Common myeloid progenitor, CD34-positive (primary cell): ENCODE measurements around the gene TBX2.

Source experiments
- CTCF ChIA-PET: fragments of 350-600 bp; sonication (Branson Sonifier 250); formaldehyde crosslinking; loops from one replicate; lab custom pipeline; 2021; ENCODE audit warnings: antibody characterized with exemption; lab: Charles Lee
- POLR2A ChIA-PET: fragments of 350-600 bp; sonication (Branson Sonifier 250); formaldehyde crosslinking; loops from one replicate; lab custom pipeline; 2021; ENCODE audit warnings: antibody characterized with exemption; lab: Charles Lee
- DNase-seq, 3 donors: peaks; one replicate each; pipeline versions ENCODE4 v3.0.0 to v3.0.0-alpha.2; 2013
- H3K27ac ChIP-seq, 2 experiments: 1 replicate in 1 of 2; 2 replicates in 1 of 2; pipeline ENCODE4 v1.7.0; 2013; ENCODE audit warnings: inconsistent platforms in 2 of 2, low read length in 2 of 2, mild to moderate bottlenecking in 2 of 2, low read depth in 1 of 2, moderate library complexity in 1 of 2; ENCODE audit not compliant: severe bottlenecking in 2 of 2, insufficient read depth in 1 of 2, poor library complexity in 1 of 2
- H3K27me3 ChIP-seq, 5 experiments: replicated peaks in 2 of 5; 1 replicate in 3 of 5; 2 replicates in 2 of 5; pipeline versions ENCODE4 v1.6.1 to v1.7.0; 2013; ENCODE audit warnings: low read length in 4 of 5, mild to moderate bottlenecking in 2 of 5, moderate library complexity in 2 of 5, inconsistent platforms in 1 of 5; ENCODE audit not compliant: insufficient read depth in 5 of 5, control insufficient read depth in 4 of 5
- H3K36me3 ChIP-seq, 4 experiments: 1 replicate in 2 of 4; 2 replicates in 2 of 4; pipeline versions ENCODE4 v1.6.1 to v1.7.0; 2013; ENCODE audit warnings: low read length in 3 of 4, control low read depth in 1 of 4, mild to moderate bottlenecking in 1 of 4; ENCODE audit not compliant: control insufficient read depth in 4 of 4, insufficient read depth in 4 of 4
- H3K4me1 ChIP-seq, 4 experiments: 1 replicate in 3 of 4; 2 replicates in 1 of 4; pipeline versions ENCODE4 v1.6.1 to v1.7.1; 2013; ENCODE audit warnings: low read length in 3 of 4, mild to moderate bottlenecking in 3 of 4, control low read depth in 1 of 4, inconsistent platforms in 1 of 4, moderate library complexity in 1 of 4; ENCODE audit not compliant: control insufficient read depth in 4 of 4, insufficient read depth in 4 of 4; ENCODE audit errors: control extremely low read depth in 1 of 4
- H3K4me3 ChIP-seq, 7 experiments: 1 replicate in 4 of 7; 2 replicates in 3 of 7; pipeline versions ENCODE4 v1.5.1 to v1.7.0; 2013; ENCODE audit warnings: mild to moderate bottlenecking in 7 of 7, low read length in 6 of 7, moderate library complexity in 6 of 7, inconsistent platforms in 2 of 7, low read depth in 2 of 7, control low read depth in 1 of 7; ENCODE audit not compliant: insufficient read depth in 4 of 7, control insufficient read depth in 1 of 7; ENCODE audit errors: extremely low read depth in 1 of 7
- H3K9me3 ChIP-seq, 5 experiments: 1 replicate in 4 of 5; 2 replicates in 1 of 5; pipeline versions ENCODE4 v1.6.1 to v1.7.1; 2013; ENCODE audit warnings: low read length in 4 of 5, mild to moderate bottlenecking in 2 of 5, inconsistent platforms in 1 of 5, low read depth in 1 of 5, moderate library complexity in 1 of 5; ENCODE audit not compliant: control insufficient read depth in 4 of 5, insufficient read depth in 2 of 5; ENCODE audit errors: control extremely low read depth in 1 of 5
- WGBS: methylation state at CpG from one replicate; pipeline ENCODE4 v1.1.5; 2013; ENCODE audit not compliant: insufficient coverage; 5-methylcytosine and 5-hydroxymethylcytosine counted together

The TBX2 gene

DNA sequence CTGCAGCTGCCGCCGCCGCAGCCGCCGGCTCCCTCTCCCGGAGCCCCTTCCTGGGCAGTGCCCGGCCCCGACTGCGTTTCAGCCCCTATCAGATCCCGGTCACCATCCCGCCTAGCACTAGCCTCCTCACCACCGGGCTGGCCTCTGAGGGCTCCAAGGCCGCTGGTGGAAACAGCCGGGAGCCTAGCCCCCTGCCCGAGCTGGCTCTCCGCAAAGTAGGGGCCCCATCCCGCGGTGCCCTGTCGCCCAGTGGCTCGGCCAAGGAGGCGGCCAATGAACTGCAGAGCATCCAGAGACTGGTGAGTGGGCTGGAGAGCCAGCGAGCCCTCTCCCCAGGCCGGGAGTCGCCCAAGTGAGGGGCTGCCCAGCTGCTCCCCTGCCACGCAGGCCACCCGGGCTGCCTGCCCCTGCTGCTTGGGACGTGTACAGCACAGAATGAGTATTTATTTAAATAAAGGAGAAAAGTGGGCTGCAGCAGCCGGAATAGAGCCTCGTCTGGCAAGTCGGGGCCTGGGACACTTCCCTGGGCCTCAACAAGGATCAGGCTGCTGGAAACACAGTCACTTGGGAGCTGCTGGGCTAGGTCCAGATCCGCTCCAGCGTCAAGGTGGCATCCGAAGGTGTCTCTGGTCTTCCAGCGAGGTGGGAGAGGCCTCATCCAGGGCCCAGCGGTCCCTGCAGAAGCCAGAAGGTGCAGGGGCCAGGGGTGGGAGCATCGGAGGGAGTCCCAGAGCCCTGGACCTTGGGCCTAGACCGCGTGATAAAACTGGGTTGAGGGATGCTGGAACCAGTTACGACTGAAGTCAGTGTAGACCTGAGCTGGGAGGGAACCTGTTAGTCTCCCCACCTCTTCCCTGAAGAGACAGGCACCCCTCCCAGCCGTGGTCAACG lies 8.8 kb downstream of the TBX2 start:
- peaks cover 4 to 65% (median 57%) of the 10 kb centered on the region in 4 experiments for H3K4me1 ChIP-seq
- CTCF ChIA-PET: interaction anchor here (1.0 to 2.4 kb wide), 6 partner anchors 10 to 437 kb away, joined by 3 to 7 read pairs (median 4); no protein-coding TSS in a partner anchor
- peak overlapping the region in 2 of 7 experiments; percentile 48 to 53 for H3K4me3 ChIP-seq
- H3K27me3 ChIP-seq: peaks cover 0 to 98% (median 66%) of the 10 kb centered on the region in 5 experiments
- no peaks in the 10 kb centered on the region for H3K36me3 ChIP-seq
- no peak overlapping the region for H3K27ac ChIP-seq
- DNase-seq: peak in 1 of 3 donors; percentile 16
- 13% methylated on average over 35 of the region's 41 CpGs for WGBS
- POLR2A ChIA-PET: no interaction called here
- no peaks in the 10 kb centered on the region for H3K9me3 ChIP-seq

DNA sequence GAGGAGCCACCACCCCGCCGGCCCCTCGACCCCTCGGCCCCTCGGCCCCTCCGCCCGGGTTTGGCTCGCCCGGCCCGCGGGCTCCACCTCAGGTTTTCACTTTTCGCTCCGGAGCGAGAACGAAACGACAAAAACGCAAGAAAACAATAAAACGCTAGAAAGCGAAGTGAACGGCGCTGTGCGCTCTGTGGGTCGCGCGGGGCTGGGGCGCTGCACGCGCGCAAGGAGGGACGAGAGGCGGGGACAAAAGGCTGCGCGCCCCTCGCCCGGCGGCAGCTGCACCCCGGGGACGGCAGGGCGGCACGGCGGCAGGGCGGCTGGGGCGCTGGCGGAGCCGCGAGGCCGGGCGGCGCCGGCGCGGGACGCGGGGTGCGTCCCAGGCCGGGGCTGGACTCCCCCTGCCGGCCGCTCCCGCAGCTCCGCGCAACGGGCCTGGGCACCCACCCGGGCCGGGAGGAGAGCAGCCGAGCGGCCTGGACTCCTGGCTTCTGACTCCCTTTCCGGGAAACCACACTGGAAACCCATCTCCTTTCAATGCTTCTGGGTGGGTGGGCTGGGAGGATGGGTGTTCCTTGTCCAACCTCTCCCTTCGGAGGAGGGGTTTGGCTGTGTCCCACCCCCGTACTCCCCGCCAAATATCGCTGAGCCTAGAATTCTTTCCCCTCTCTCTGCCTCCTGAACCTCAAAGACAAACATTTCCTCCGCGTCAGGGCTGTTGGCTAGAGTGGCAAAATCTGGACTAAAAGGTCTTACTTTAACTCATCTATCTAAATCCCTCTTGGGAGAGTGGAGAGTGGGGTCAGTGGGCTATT lies 9.9 kb downstream of the TBX2 start:
- Histone ChIP-seq H3K4me3 (peak overlapping the region in 5 of 7 experiments; percentile 48 to 73 (median 53)), H3K36me3 (no peaks in the 10 kb centered on the region), H3K27ac (no peak overlapping the region), H3K9me3 (peaks cover 0 to 2% (median 0%) of the 10 kb centered on the region in 5 experiments), H3K27me3 (peaks cover 0 to 96% (median 56%) of the 10 kb centered on the region in 5 experiments), H3K4me1 (peaks cover 4 to 59% (median 48%) of the 10 kb centered on the region in 4 experiments)
- peak; percentile 51 to 71 (median 65) for DNase-seq
- POLR2A ChIA-PET: interaction anchor here (0.6 kb wide), 1 partner anchor 25 kb away, joined by 4 read pairs; no protein-coding TSS in a partner anchor
- under 1% methylated on average over 59 of the region's 73 CpGs for WGBS
- CTCF ChIA-PET: interaction anchor here (0.8 to 2.5 kb wide), 8 partner anchors 11 to 869 kb away, joined by 3 to 8 read pairs (median 4); no protein-coding TSS in a partner anchor

DNA sequence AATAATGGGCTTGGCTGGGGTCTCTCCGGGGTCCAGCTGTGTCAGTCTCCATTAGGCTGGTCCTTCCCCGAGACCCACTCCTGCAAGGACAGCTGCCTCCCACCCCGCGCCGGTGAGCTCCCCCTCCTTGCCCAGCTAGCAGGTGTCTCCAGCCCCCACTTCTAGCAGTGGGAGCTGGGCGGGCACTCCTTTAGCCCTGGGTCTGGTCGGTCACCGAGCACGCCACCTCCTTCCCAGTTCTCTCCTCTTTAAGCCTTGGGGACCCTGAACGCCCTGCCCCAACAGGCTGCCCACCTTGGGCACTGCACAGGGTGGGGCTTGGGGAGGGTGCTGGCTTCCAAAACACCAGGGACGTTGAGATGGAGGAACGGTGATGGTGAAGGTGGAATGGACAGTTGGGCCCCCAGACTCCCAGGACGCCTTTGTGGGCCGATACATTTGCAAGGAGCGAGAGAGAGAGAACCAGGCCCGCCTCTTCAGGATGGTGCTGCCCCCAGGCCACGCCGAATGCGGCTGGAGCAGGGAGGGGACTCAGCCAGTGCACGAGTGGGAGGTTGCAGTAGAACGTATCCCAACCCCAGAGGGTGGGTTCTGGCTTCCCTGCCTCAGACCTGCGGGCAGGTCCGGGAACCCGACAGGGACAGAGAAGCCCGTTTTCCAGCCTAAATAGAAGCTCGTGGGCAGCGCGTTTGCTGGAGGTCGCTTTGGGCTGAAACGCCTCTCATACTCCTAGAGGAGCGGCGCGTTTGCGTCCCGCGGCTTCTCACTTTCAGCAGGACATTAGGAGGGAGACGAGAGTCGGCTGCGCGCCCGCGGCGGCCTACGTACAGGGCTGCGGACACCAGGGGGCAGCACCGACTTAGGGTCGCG lies 10.7 kb downstream of the TBX2 start:
- no peaks in the 10 kb centered on the region for H3K36me3 ChIP-seq
- H3K27ac ChIP-seq: no peak overlapping the region
- 7% methylated on average over 45 of the region's 48 CpGs for WGBS
- peaks cover 0 to 4% (median 0%) of the 10 kb centered on the region in 5 experiments for H3K9me3 ChIP-seq
- peaks cover 4 to 50% (median 39%) of the 10 kb centered on the region in 4 experiments for H3K4me1 ChIP-seq
- ChIA-PET CTCF (interaction anchor here (0.8 to 3.4 kb wide), 5 partner anchors 7 to 870 kb away, joined by 3 to 11 read pairs (median 4); no protein-coding TSS in a partner anchor), POLR2A (interaction anchor here (0.6 kb wide), 1 partner anchor 26 kb away, joined by 4 read pairs; no protein-coding TSS in a partner anchor)
- DNase-seq: peak in 2 of 3 donors; percentile 75 to 83
- H3K27me3 ChIP-seq: peaks cover 0 to 96% (median 56%) of the 10 kb centered on the region in 5 experiments
- peak overlapping the region in 4 of 7 experiments; percentile 38 to 76 (median 56) for H3K4me3 ChIP-seq

DNA sequence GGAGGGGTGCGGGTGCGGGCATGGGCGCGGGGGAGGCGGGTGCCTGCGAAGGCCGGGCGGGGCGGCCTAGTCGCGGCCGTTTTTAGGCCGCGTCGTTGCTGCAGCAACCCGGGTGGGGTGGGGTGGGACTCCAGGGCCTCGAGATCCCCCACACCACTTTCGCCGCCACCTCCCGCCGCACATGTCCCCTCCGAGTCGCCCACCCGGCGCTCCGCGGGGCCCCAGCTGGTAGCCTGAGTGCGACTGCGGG lies 11.3 kb downstream of the TBX2 start:
- ChIA-PET POLR2A (no interaction called here), CTCF (interaction anchor here (2.5 to 3.4 kb wide), 3 partner anchors 8 to 172 kb away, joined by 8 to 13 read pairs (median 11); no protein-coding TSS in a partner anchor)
- Histone ChIP-seq H3K4me1 (peaks cover 4 to 46% (median 38%) of the 10 kb centered on the region in 4 experiments), H3K27ac (no peak overlapping the region), H3K27me3 (peaks cover 0 to 95% (median 52%) of the 10 kb centered on the region in 5 experiments), H3K4me3 (peak overlapping the region in 6 of 7 experiments; percentile 15 to 76 (median 67)), H3K9me3 (peaks cover 0 to 4% (median 0%) of the 10 kb centered on the region in 5 experiments), H3K36me3 (no peaks in the 10 kb centered on the region)
- 2% methylated on average over 16 of the region's 29 CpGs for WGBS
- peak in 1 of 3 donors; percentile 86 for DNase-seq

DNA sequence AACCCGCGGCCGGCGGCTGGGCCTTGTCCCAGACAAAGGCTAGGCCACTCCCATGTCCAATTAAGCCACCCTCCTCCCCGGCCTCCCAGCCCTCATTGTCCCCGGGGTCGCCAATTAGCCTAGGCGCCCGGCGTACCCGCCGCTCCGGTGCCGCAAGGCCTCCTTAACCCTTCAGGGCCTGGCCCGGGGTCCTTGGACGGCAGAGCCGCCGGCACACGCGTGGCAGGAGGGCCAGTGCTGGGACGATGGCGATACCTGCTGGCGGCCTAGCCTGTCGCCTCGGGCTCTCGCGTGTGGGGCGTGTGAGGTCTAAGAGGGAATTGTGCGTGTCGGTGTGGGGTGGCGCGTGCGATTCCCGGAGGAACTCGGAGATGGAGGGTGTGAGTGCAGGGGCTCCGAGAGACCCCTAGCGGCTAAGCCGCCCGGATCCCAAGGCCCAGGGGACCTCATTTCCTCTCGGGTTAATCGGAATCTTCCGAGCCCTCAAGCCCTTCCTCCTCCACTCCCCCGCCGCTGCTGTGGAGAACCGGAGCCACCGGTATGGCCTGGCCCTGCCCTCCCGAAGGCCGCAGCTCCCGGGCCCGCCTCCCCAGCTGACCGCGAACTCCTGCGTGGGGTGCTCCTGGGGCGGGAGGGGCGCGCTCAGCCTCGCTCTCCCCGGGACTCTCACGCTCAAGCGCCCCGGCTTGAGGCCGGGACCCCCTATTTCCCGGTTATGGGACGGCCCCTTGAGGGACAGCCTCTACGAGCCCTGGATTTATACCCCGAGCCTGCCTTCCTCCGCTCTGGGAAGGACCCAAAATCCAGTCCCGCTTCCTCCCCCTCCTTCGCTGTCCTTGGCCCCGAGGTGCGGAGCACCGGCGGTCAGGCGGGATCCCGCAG lies 11.9 kb downstream of the TBX2 start:
- peak in 1 of 3 donors; percentile 56 for DNase-seq
- H3K4me1 ChIP-seq: peaks cover 4 to 46% (median 38%) of the 10 kb centered on the region in 4 experiments
- H3K9me3 ChIP-seq: peaks cover 0 to 4% (median 0%) of the 10 kb centered on the region in 5 experiments
- peaks cover 0 to 95% (median 48%) of the 10 kb centered on the region in 5 experiments for H3K27me3 ChIP-seq
- H3K36me3 ChIP-seq: no peaks in the 10 kb centered on the region
- ChIA-PET CTCF (interaction anchor here (0.7 to 3.4 kb wide), 11 partner anchors 8 to 428 kb away, joined by 3 to 13 read pairs (median 5); no protein-coding TSS in a partner anchor), POLR2A (no interaction called here)
- H3K4me3 ChIP-seq: peak overlapping the region in 6 of 7 experiments; percentile 53 to 76 (median 67)
- H3K27ac ChIP-seq: no peak overlapping the region
- under 1% methylated on average over 51 of the region's 75 CpGs for WGBS
